Esophagus squamous epithelium (tissue), 5 donors: Measurements from ENCODE around the gene OR5T1. TPM values are rescaled to one million over a fixed set of nuclear protein-coding genes. Genes with fewer than 3 reads are reported as not detected.

Experiments used
- DNase-seq: peaks from one replicate; lab custom pipeline; 2025; lab: John Stamatoyannopoulos, UW
- H3K27ac ChIP-seq, 4 donors: fragments of 200-600 bp; sonication (generic); one replicate each; pipeline ENCODE4 v1.5.1; 2016 to 2019; ENCODE audit warnings: mild to moderate bottlenecking in 1 of 4
- H3K27me3 ChIP-seq, 4 donors: fragments of 200-600 bp; sonication (generic); 1 replicate in 3 of 4; 2 replicates in 1 of 4; pipeline versions ENCODE4 v1.5.1 to v1.6.0; 2017 to 2021; ENCODE audit warnings: antibody characterized with exemption in 1 of 4
- H3K36me3 ChIP-seq, 3 donors: fragments of 200-600 bp; sonication (generic); one replicate each; pipeline ENCODE4 v1.5.1; 2016 to 2019
- H3K4me1 ChIP-seq, 3 donors: fragments of 200-600 bp; sonication (generic); one replicate each; pipeline ENCODE4 v1.5.1; 2017 to 2019
- H3K4me3 ChIP-seq, 4 donors: fragments of 200-600 bp; sonication (generic); 1 replicate in 3 of 4; 2 replicates in 1 of 4; pipeline ENCODE4 v1.5.1; 2016 to 2019; ENCODE audit warnings: mild to moderate bottlenecking in 2 of 4, moderate library complexity in 1 of 4
- H3K9me3 ChIP-seq, 3 donors: fragments of 200-600 bp; sonication (generic); one replicate each; pipeline ENCODE4 v1.5.1; 2016 to 2019
- CTCF ChIP-seq, 6 experiments: fragments of 450-650 bp in 4 of 6; fragments of 200-600 bp in 2 of 6; sonication (generic) in 2 of 6; IDR thresholded peaks; one replicate each; pipeline ENCODE4 v1.5.1; 2016 to 2019; ENCODE audit warnings: antibody characterized with exemption in 6 of 6, mild to moderate bottlenecking in 4 of 6, moderate library complexity in 4 of 6
- POLR2A ChIP-seq, 4 donors: fragments of 450-650 bp; IDR thresholded peaks; one replicate each; pipeline ENCODE4 v1.6.1; 2017; ENCODE audit warnings: antibody characterized with exemption in 4 of 4, mild to moderate bottlenecking in 4 of 4, moderate library complexity in 3 of 4
- WGBS, 2 donors: methylation state at CpG; one replicate each; pipeline ENCODE4 v1.1.5; 2018; 5-methylcytosine and 5-hydroxymethylcytosine counted together
- intact Hi-C: fragments of 100-400 bp; cut with DNase I; formaldehyde crosslinking; loops from one replicate; pipeline ENCODE4 v1.15.0; 2022
- total RNA-seq, 4 donors: library from RNA; depleted of rRNA; stranded (reverse); fragments of >200 nt; gene quantifications; one replicate each; pipeline ENCODE4 v1.1.0, GENCODE V29; 2016
- donor health status: DM: yes; HTN: yes; CAD: no.

The OR5T1 gene
- total RNA-seq = not detected

GRCh38 chr11:56273854-56274253 lies at the start of gene OR5T1:
TSS of gene OR5T1 (plus strand) at chr11:56274154. CDS start at chr11:56275639, 1,485 bp downstream.
- intact Hi-C loops = no loop called here
- H3K36me3 ChIP-seq = no peaks in the 10 kb centered on the region
- no peaks in the 10 kb centered on the region for H3K4me1 ChIP-seq
- no peak for DNase-seq
- H3K9me3 ChIP-seq = peaks cover 0 to 4% (median 0%) of the 10 kb centered on the region in 3 donors
- H3K27ac ChIP-seq = no peak within 1 kb of the TSS
- no peaks in the 10 kb centered on the region for H3K27me3 ChIP-seq
- TF ChIP-seq CTCF (IDR thresholded peaks at IDR 0.05) = no peak
- TF ChIP-seq POLR2A (IDR thresholded peaks at IDR 0.05) = no peak
- H3K4me3 ChIP-seq = no peak within 1 kb of the TSS

GRCh38 chr11:56234155-56234554 lies 39.8 kb upstream of the OR5T1 start, which contains the start of gene OR5T2:
TSS of gene OR5T2 (minus strand) at chr11:56234255. CDS start at chr11:56233062, 1,193 bp downstream.
- H3K4me3 ChIP-seq = no peak within 1 kb of the TSS
- no peak within 1 kb of the TSS for H3K27ac ChIP-seq
- intact Hi-C loops = no loop called here
- TF ChIP-seq POLR2A (IDR thresholded peaks at IDR 0.05) = no peak
- TF ChIP-seq CTCF (IDR thresholded peaks at IDR 0.05) = no peak
- no peaks in the 10 kb centered on the region for H3K9me3 ChIP-seq
- 26 to 33% methylated on average over 1 of the region's 1 CpG for WGBS, 2 donors
- no peak for DNase-seq
- H3K27me3 ChIP-seq = no peaks in the 10 kb centered on the region
- H3K36me3 ChIP-seq = no peaks in the 10 kb centered on the region
- no peaks in the 10 kb centered on the region for H3K4me1 ChIP-seq

- no peak within 1 kb of the TSS for H3K27ac ChIP-seq
- no peaks in the 10 kb centered on the region for H3K36me3 ChIP-seq
- intact Hi-C loops = no loop called here
- no peak for DNase-seq
- no peak for TF ChIP-seq CTCF (IDR thresholded peaks at IDR 0.05)
- TF ChIP-seq POLR2A (IDR thresholded peaks at IDR 0.05) = no peak
- H3K4me3 ChIP-seq = no peak within 1 kb of the TSS
- no peaks in the 10 kb centered on the region for H3K4me1 ChIP-seq
- H3K9me3 ChIP-seq = no peaks in the 10 kb centered on the region
- no peaks in the 10 kb centered on the region for H3K27me3 ChIP-seq
These were observed 22.0 kb upstream of the OR5T1 start, which contains the start of gene OR5T3 for GRCh38 chr11:56251954-56252353. TSS of gene OR5T3 (plus strand) at chr11:56252254. CDS start at chr11:56252254, 0 bp downstream.

- Histone ChIP-seq H3K27me3 (no peaks in the 10 kb centered on the region), H3K27ac (no peak overlapping the region), H3K36me3 (no peaks in the 10 kb centered on the region), H3K9me3 (peaks cover 0 to 17% (median 0%) of the 10 kb centered on the region in 3 donors), H3K4me1 (no peaks in the 10 kb centered on the region), H3K4me3 (no peak overlapping the region)
- TF ChIP-seq CTCF (IDR thresholded peaks at IDR 0.05) = no peak
- TF ChIP-seq POLR2A (IDR thresholded peaks at IDR 0.05) = no peak
- 35 to 63% methylated on average over 3 of the region's 3 CpGs for WGBS, 2 donors
- DNase-seq = no peak
- intact Hi-C loops = no loop called here
These were observed 2.9 kb upstream of the OR5T1 start for GRCh38 chr11:56271092-56271491.

GRCh38 chr11:56292154-56292553 lies 18.2 kb downstream of the OR5T1 start, which contains the start of gene OR8H1:
TSS of gene OR8H1 (minus strand) at chr11:56292254. CDS start at chr11:56291062, 1,192 bp downstream.
- WGBS, 2 donors = 40 to 45% methylated on average over 2 of the region's 2 CpGs
- Histone ChIP-seq H3K4me1 (no peaks in the 10 kb centered on the region), H3K9me3 (no peaks in the 10 kb centered on the region), H3K4me3 (no peak within 1 kb of the TSS), H3K27ac (no peak within 1 kb of the TSS), H3K27me3 (no peaks in the 10 kb centered on the region), H3K36me3 (no peaks in the 10 kb centered on the region)
- intact Hi-C loops = no loop called here
- no peak for DNase-seq
- TF ChIP-seq CTCF (IDR thresholded peaks at IDR 0.05) (no peak), POLR2A (IDR thresholded peaks at IDR 0.05) (no peak)
